HG02610 (cell line): ENCODE data around the gene FAM83B.
A peak's percentile ranks its signal among the peaks of the same experiment; 100 is the strongest.

ENCODE experiments used
- ATAC-seq: cut with Tn5 transposase; IDR thresholded peaks from one replicate; pipeline ENCODE4 v1.9.1; 2021; ENCODE audit warnings: mild to moderate bottlenecking, moderate library complexity; ENCODE audit not compliant: unreplicated experiment

The FAM83B gene

DNA sequence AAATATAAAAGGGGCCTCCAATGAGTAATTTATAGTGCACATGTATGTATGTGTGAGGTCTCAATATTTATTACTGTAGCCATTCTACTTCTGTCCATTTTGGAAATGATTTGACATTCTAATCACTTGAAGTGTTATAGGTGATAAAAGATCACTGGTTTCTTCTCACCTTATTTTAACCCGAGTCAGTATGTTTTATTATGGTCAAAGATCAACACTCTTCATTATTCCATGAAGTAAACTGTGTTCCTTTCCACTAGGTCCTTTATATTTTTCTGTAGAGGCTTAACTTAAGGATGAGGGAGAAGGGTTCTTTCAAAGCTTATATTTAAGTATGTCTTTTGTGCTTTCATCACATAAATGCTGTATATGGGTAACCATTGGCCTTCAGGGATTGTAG is 47.2 kb downstream of the FAM83B start:
- no peak for ATAC-seq

DNA sequence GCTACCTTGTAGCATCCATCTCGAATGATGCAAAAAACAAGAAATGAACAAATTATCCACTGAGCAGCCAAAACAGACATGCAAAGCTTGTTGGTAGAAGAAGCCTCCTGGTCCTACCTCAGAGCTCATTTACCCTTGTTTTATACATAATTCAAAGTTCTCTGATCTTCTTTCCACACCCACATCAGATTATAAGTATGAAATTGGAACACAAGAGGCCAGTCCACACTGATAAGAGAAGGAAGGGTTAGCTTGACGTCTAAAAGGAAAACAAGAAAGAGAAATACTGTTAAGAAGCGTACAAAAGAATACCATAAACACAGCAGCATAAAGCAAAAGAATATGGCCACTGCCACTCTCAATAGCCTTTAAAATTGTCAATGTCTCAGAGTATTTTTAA is 49.7 kb downstream of the FAM83B start:
- ATAC-seq, result no peak

DNA sequence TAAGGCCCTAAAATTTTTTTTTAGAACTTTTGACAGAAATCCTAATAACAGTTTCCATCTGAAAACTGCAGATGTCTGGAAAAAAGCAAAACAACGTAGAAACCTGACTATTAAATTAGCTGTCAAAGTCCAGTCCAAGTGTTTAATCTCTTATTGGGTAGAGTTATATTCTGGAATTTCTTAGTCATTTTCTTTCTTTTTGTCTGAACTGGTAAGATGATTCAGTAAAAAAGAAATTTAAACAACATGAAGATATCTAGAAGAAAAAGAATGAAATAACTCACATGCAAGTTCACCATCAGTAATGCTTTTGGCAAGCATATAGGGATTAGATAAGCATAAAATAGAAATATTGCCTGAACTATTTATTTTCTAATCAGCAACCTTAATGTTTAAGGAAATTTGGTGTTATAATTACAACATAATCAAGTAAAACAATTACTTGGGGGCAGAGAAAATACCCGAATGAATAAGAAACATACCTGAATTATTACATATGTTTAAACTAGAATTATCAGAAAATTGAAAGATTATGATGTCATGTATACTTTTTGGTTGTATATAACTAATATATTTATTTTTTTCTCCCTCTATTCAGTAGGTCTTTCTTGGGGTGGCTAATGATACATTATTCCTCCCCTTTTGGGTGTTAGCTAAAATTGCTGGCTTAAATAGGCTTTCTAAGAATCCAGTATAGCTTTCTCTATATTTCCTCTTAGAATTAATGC is 51.1 kb downstream of the FAM83B start:
- no peak for ATAC-seq

DNA sequence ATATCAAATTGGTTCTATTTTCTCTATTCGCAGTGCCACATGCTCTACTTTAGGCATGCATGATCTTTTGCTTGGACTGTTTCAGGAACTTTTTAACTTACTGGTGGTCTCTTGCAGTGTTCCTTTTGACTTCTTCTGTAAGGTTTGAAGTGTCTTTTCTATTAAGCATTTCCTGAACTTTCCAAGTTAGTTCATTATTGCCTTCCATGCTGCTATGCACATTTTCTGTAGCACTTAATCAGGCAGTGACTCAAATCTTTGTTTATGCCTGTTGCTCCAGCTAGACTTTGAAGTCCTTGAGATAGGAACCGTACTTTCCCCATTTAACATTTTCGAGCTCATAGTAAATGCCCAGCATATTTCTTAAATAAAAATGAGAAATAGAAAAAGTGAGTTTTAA is 52.2 kb downstream of the FAM83B start:
- ATAC-seq, result no peak

DNA sequence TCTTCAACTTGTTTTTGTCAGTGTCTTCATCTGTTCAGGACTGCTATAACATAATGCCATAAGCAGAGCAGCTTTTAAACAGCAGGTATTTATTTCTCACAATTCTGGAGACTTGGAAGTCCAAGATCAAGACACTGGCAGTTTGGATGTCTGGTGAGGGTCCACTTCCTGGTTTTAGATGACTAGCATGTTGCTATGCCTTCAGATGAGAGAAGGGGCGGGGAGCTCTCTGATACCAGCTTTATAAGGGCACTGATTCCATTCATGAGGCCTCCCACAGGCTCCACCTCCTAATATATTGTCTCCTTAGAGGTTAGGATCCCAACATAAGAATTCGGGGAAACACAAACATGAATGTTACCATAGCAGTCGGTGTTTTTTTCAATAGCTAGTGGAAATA is 52.9 kb downstream of the FAM83B start:
- ATAC-seq, result no peak

DNA sequence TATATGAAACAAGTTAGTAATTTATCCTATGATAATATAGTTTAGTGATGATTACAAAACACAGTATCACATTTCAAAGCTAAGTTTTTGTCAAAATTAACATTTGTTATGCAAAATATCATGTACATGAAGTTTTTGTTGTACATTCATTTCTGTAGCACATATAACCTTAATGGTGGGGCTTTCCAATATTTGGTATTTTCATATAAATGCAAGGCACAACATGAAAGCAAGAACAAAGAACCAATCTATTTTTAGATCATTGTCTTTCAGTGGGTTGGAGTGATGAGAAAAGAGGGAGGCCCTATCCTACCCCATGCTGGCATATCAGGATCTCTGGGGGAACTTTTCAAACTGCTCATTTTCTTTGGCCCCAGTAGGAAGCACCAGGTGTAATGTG is 53.4 kb downstream of the FAM83B start:
- ATAC-seq, result no peak

DNA sequence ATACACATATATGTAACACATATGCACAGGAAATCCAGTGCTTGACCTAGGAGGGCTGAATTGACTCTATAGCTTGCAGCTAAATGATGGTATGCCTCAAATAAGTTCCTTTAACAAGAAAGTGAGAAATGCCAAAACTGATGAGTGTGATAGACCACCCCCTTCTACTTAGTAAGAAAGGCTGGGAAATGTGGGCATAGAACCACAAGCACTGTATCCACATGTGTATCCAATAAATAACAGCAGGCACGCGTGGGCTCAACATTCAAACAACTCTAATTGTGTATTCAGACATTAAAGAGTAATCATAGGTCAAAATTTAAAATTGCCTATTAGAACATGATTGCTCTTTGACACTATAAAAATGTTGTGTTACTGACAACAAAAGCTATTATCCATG is 54.1 kb downstream of the FAM83B start:
- ATAC-seq, result no peak

DNA sequence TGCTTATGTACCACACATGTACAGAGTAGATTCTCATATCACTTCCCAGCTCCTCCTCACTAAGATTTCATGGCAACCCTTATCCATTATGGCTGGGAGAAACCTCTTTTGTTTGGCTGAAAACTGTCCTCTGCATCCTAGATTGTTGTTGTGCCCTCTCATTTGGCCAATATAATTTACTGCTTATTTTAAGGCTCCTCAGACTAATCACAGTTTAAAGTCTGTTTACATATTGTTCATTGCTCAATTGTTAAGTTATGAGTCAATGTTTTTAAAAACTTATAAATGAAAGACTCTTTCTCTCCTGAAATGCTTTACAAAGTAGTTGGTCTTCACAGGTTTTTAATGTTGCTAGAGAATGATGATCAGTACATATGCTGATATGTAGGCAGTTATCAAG is 57.3 kb downstream of the FAM83B start:
- ATAC-seq, result no peak

- ATAC-seq, result peak; percentile 65
These were observed 60.8 kb downstream of the FAM83B start for GRCh38 chr6:54907355-54907754.

DNA sequence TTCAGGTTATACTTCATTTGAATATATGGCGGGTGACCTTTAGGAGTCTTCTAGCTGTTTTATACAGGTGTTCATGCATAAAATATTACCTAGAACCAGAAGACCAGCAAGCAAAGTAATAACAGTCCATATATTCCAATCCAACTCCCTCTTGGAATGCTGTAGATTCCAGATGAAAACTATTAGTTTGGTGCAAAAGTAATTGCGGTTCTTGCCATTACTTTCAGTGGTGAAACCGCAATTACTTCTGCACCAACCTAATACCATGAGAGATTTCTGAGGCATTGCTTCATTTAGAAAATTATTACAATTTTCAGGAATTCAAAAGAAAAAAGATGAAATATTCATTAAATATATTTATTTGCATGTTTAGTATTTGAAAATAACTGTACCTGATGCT is 62.6 kb downstream of the FAM83B start:
- ATAC-seq, result no peak

DNA sequence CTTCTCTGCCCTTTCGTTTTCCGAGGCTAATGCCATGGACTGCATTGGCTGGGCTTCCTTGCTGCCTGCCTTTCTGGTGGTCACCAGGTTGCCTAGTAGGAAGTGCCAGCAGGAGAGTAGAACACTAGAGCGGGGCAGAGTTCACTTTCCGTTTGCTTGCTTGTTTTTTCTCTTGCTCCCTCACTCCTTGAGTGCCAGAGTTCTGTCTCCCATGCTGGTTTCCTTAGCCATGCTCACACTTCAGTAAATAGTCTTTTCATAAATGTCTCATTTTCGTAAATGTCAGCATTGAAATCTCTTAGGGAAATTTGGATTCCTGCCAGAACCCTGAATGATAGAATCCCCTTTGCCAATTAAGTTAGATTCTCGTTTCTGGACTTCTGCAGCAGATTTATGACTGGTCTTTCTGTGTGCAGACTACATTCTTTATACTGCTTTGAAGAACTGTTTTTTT is 63.9 kb downstream of the FAM83B start:
- ATAC-seq, result no peak

DNA sequence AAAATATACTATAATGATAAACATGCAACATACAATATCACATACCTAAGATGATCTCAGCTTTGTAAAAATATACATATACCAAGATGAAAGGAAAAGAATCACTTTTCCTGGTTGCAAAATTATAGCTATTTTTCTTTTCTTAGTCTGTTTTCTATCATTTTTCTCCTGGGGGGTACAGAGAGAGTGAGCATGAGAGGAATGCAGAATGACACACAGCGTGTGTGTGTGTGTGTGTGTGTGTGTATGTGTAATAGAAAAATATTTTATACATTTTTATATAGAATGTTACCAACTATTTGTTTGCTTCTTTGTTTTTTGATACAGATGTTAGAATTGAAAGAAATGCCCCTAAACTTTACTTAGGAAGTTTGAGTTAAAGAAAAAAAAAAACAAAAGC is 64.3 kb downstream of the FAM83B start:
- ATAC-seq, result no peak

GRCh38 chr6:54913211-54913610 is 66.6 kb downstream of the FAM83B start:
- no peak for ATAC-seq

DNA sequence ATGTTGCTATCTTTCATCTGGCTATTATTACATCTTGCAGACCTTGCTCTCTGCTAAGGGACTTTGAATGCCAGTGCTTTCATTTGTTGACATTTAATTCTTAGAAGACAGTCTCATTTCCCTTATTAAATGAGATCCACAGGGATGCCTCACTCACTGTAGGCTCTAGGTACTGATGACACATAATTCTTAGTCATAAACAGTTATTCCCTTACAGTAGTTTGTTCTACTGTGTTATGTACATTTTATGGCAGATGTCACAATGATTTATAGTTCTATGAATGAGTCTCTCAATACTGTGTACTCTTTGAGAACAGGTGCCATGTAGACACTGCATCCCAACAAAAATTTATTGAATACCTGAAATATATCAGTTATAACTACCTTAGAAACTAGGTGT is 70.3 kb downstream of the FAM83B start:
- ATAC-seq, result no peak

- no peak for ATAC-seq
These were observed 74.1 kb downstream of the FAM83B start for GRCh38 chr6:54920628-54921027.

DNA sequence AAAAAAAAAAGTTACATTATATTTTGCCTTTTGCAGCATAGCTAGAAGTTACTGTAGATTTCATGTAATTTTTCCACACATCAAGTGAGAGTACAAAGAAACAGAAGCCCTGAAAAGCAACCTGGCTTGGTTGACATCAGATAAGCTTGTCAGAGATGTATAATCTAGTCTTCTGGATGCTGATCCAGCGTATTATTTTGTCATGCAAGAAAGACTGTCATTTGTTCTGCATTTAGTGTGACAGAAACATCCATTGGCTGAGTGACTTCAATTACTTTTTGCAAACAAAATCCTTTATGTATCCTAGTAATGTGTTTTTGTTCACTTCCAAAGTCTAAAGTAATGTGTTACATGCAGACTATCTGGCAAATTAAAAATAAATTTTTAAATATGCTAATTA is 75.3 kb downstream of the FAM83B start:
- ATAC-seq, result no peak

DNA sequence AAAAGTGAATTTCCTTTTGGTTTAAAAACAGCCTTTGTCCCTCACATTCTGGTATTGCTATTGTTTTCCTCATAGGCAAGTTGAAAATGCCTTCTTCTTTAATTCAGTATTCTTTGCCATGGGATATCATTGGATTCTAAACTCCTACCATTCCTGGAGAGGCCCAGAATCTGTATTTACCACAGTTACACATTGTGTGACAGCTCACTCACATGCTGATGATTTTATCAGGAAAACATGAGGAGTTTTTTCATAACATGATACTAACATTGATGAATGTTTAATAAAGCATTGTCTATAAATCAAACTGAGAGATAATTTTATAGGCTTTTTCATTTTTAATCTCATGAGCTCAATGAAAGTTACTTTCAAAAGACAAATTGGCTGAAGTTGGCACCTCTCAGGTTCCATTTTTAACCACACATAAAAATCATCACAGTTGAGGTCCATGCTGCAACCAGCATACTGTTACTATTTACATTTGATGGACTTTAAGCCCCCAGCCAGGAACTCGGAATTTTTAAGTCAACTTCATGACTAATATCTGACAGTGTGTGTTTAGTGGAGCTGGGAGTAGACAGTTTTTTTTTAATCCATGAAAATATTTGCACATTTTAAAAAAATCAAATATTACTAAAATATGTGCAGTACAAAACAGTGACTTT is 82.8 kb downstream of the FAM83B start:
- ATAC-seq, result no peak

DNA sequence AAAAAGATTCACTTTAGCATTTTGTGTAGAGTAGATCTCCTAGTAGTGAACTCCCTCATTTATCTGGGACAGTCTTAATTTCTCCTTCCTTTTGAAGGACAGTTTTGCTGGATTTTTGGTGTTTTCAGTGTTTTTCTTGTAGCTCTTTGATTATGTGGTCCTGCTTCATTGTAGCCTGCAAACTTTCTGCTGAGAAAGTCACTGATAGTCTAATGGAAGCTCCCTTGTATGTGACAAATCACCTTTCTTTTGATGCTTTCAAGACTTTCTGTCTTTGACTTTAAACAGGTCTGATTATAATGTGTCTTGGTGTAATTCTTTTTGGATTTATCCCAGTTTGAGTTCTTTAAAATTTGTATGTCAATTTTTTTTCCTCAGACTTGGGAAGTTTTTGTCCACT is 86.1 kb downstream of the FAM83B start:
- ATAC-seq, result no peak

DNA sequence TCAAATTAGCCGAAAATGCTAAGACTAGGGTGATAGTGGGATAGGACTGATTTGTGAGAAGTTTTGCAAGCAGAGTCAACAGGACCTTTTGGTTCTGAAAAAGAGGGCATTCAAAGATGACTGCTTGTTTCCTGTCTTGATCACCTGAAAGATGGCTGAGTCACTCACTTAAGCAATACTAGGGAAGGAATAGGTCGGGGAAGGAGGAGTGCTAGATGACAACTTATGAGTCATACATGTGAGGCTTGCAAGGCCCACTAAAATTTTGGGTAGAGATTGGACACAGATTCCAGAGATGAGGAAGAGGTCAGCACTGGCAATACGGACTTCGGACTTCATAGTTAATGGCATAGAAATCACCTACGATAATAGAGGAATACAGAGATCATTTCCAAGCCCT is 89.2 kb downstream of the FAM83B start:
- ATAC-seq, result no peak

DNA sequence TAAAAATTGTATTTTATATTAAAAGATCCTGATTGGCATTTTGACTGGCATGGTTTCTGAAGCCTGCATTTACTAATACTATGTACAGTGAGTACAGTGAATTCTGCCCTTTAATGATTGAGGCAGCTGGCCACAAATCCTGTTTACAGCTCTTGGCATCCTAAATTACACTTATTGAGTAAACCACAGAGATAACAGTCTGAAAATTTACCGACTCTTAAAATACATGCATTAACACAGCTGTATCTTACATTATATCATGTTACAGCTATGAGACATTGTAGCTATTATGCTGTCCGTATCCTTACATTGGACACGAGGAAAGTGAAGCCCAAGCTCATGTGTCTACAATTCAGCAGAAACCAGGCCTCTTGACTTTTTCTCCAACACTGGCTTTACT is 90.8 kb downstream of the FAM83B start:
- no peak for ATAC-seq

- ATAC-seq, result no peak
These were observed 111.1 kb downstream of the FAM83B start for GRCh38 chr6:54957698-54958097.

- ATAC-seq, result no peak
These were observed 111.9 kb downstream of the FAM83B start for GRCh38 chr6:54958446-54958845.

DNA sequence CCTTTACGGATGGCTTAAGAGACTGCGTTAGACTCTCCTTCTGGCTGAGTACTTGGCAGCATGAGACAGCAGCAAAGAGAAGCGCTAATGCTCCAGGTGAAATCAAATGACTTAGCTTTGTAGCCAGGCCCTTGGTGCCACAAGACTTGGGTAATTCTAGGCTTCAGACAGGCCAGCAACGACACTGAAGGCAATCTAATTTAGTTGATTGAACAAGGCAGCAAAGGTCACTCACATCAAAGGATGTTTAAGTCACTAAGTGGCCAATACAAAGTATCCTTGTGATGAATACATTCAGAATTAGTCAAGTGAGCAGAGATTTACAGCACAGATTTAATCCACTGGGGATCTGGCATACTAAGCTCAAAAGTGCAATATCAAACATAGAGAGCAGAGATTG is 113.2 kb downstream of the FAM83B start:
- no peak for ATAC-seq
